Neural progenitor cell (in vitro differentiated cells): Measurements from ENCODE around the gene DEDD. TPM values are rescaled to one million over a fixed set of nuclear protein-coding genes. Genes with fewer than 3 reads are reported as not detected.

ENCODE experiments used
- DNase-seq: peaks from one replicate; pipeline ENCODE4 v3.0.0-alpha.2; 2016; ENCODE audit warnings: low spot score
- H2AFZ ChIP-seq: fragments of 200-600 bp; sonication (generic); replicated peaks from 2 replicates; pipeline ENCODE4 v1.6.1; 2016; ENCODE audit warnings: antibody characterized with exemption
- H3F3A ChIP-seq: fragments of 200-600 bp; sonication (generic); 2 replicates; pipeline ENCODE4 v1.6.1; 2016; ENCODE audit warnings: antibody characterized with exemption, low read depth
- H3K27ac ChIP-seq: fragments of 200-600 bp; sonication (generic); 2 replicates; pipeline ENCODE4 v1.5.1; 2016; ENCODE audit warnings: mild to moderate bottlenecking
- H3K27me3 ChIP-seq: fragments of 200-600 bp; sonication (generic); 2 replicates; pipeline ENCODE4 v1.6.1; 2016; ENCODE audit warnings: mild to moderate bottlenecking, moderate library complexity
- H3K36me3 ChIP-seq: fragments of 200-600 bp; sonication (generic); 2 replicates; pipeline ENCODE4 v1.5.1; 2016
- H3K4me1 ChIP-seq: fragments of 200-600 bp; sonication (generic); 2 replicates; pipeline ENCODE4 v1.6.1; 2016; ENCODE audit warnings: mixed run types
- H3K4me2 ChIP-seq: fragments of 200-600 bp; sonication (generic); 2 replicates; pipeline ENCODE4 v1.6.1; 2016
- H3K4me3 ChIP-seq: fragments of 200-600 bp; sonication (generic); 2 replicates; pipeline ENCODE4 v1.5.1; 2016
- H3K79me2 ChIP-seq: fragments of 200-600 bp; sonication (generic); 2 replicates; pipeline ENCODE4 v1.6.1; 2016; ENCODE audit warnings: low read depth
- H3K9ac ChIP-seq: fragments of 200-600 bp; sonication (generic); 2 replicates; pipeline ENCODE4 v1.6.1; 2016
- H3K9me3 ChIP-seq: fragments of 200-600 bp; sonication (generic); 2 replicates; pipeline ENCODE4 v1.5.1; 2016; ENCODE audit warnings: low read depth
- H4K20me1 ChIP-seq: fragments of 200-600 bp; sonication (generic); 2 replicates; pipeline ENCODE4 v1.6.1; 2016; ENCODE audit warnings: low read depth
- H3K27ac Mint-ChIP-seq: 3 replicates; pipeline ENCODE4 v1.8.0; 2021; ENCODE audit warnings: mixed read lengths
- H3K27me3 Mint-ChIP-seq: 2 replicates; pipeline ENCODE4 v1.8.0; 2022; ENCODE audit warnings: low read depth, mild to moderate bottlenecking, inconsistent platforms, moderate library complexity, mixed read lengths; ENCODE audit not compliant: insufficient read depth
- H3K36me3 Mint-ChIP-seq: 3 replicates; pipeline ENCODE4 v1.8.0; 2021; ENCODE audit warnings: mixed read lengths
- H3K4me1 Mint-ChIP-seq: 3 replicates; pipeline ENCODE4 v1.8.0; 2021; ENCODE audit warnings: mixed read lengths
- H3K4me3 Mint-ChIP-seq: 3 replicates; pipeline ENCODE4 v1.8.0; 2021; ENCODE audit warnings: mild to moderate bottlenecking, moderate library complexity, mixed read lengths
- H3K9me3 Mint-ChIP-seq: 3 replicates; pipeline ENCODE4 v1.8.0; 2020; ENCODE audit warnings: mixed read lengths
- EZH2 ChIP-seq: fragments of 200-600 bp; sonication (generic); IDR thresholded peaks from 2 replicates; pipeline ENCODE4 v1.6.1; 2017; ENCODE audit warnings: antibody characterized with exemption, mild to moderate bottlenecking, moderate library complexity
- EZH2phosphoT487 ChIP-seq: fragments of 200-600 bp; sonication (generic); IDR thresholded peaks from 2 replicates; pipeline ENCODE4 v1.6.1; 2017; ENCODE audit warnings: antibody characterized with exemption
- total RNA-seq: library from RNA; depleted of rRNA; stranded (reverse); fragments of >200 nt; gene quantifications from 2 replicates; pipeline ENCODE4 v1.2.3, GENCODE V29; 2015; ENCODE audit warnings: low replicate concordance
- TF ChIP-seq, protein P1 (sequence below): fragments of 200-600 bp; sonication (generic); IDR thresholded peaks from 2 replicates; pipeline ENCODE4 v1.5.1; 2017; ENCODE audit warnings: antibody characterized with exemption, mild to moderate bottlenecking

The DEDD gene
- total RNA-seq, 1 donor from 2014 or later, result 29.7 TPM

DNA sequence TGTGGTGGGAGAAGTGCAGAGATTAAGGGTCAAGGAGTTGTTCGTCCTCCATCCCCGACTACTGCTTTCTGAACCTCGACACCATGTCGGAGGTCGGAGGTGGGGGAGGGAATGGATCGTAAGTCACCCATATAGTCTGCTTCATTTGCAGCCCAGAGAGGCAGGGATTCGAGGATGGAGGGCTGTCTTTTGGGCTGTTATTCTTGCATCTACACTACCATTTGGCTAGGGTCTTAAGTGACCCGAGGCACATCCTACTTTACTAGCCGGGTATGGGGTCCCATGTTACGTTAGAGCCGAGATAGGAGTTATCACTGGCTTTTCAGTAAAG is 27.4 kb upstream of the DEDD start:
- peak overlapping the region; percentile 70 for H3K4me2 ChIP-seq
- peaks cover 22% of the 10 kb centered on the region for H3K79me2 ChIP-seq
- no peaks in the 10 kb centered on the region for H4K20me1 ChIP-seq
- H3K4me3 ChIP-seq, result peak overlapping the region; percentile 82
- no peaks in the 10 kb centered on the region for H3K27me3 ChIP-seq
- H3K9ac ChIP-seq, result peak overlapping the region; percentile 77
- Mint-ChIP-seq H3K9me3 (no peaks in the 10 kb centered on the region), H3K4me3 (peak overlapping the region; percentile 95), H3K27ac (peak overlapping the region; percentile 85), H3K4me1 (peaks cover 35% of the 10 kb centered on the region), H3K27me3 (peaks cover 7% of the 10 kb centered on the region), H3K36me3 (peaks cover 23% of the 10 kb centered on the region)
- TF ChIP-seq, protein P1, sequence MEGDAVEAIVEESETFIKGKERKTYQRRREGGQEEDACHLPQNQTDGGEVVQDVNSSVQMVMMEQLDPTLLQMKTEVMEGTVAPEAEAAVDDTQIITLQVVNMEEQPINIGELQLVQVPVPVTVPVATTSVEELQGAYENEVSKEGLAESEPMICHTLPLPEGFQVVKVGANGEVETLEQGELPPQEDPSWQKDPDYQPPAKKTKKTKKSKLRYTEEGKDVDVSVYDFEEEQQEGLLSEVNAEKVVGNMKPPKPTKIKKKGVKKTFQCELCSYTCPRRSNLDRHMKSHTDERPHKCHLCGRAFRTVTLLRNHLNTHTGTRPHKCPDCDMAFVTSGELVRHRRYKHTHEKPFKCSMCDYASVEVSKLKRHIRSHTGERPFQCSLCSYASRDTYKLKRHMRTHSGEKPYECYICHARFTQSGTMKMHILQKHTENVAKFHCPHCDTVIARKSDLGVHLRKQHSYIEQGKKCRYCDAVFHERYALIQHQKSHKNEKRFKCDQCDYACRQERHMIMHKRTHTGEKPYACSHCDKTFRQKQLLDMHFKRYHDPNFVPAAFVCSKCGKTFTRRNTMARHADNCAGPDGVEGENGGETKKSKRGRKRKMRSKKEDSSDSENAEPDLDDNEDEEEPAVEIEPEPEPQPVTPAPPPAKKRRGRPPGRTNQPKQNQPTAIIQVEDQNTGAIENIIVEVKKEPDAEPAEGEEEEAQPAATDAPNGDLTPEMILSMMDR, result no peak
- TF ChIP-seq EZH2, result no peak
- no peak for TF ChIP-seq EZH2phosphoT487
- H2AFZ ChIP-seq, result peak overlapping the region; percentile 94
- H3K36me3 ChIP-seq, result no peaks in the 10 kb centered on the region
- peaks cover 6% of the 10 kb centered on the region for H3K4me1 ChIP-seq
- H3K9me3 ChIP-seq, result no peaks in the 10 kb centered on the region
- DNase-seq, result no peak
- H3K27ac ChIP-seq, result peak overlapping the region; percentile 79
- H3F3A ChIP-seq, result peaks cover 20% of the 10 kb centered on the region

DNA sequence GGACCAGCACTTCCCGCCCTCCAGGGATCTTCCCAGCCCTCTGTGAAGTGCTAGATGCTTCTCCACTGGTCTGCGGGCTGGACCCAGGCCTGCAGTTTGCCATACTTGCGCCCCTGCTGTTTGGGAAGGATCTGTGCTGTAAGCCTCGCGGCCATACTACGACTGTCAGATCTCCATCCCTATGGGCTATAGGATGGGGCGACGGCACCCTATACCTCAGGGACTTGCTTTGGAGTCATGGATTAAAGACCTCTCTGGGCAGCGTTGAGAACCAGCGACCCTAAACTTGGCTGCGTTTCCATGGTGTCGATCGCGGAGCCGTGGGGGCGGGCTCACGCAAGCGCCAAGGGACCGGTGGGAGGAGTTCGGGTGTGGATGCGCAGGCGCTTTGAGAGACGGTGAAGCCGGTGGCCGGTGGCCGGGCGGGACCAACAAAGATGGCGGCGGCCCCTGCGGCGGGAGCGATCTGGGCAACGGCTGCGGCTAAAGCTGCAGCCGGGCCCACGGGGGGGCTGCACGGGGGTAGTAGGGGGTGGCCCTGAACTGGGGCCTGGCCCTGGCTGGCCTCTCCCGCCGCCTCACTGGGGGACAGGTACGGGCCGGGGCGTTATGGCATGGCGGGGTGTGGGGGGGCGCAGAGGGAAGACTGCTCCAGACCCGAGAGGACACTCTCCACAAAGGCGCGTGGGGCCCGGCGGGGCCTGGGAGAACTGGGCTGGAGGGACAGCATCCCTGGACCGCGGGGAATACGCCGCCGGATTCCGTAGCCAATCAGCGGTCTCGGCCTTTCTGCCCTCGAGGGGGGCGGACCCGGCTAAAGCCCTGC is 26.8 kb upstream of the DEDD start, which contains the start of gene USP21:
Gene USP21, plus strand, starts transcription at position 414 of the 826 bp plus-strand sequence. CDS start 1,141 bp downstream, outside the sequence.
- peak within 1 kb of the TSS; percentile 77 for H3K9ac ChIP-seq
- peak; percentile 97 for DNase-seq
- Mint-ChIP-seq H3K27me3 (peaks cover 7% of the 10 kb centered on the region), H3K9me3 (no peaks in the 10 kb centered on the region), H3K27ac (peak within 1 kb of the TSS; percentile 85), H3K4me3 (peak within 1 kb of the TSS; percentile 95), H3K36me3 (peaks cover 23% of the 10 kb centered on the region), H3K4me1 (peaks cover 36% of the 10 kb centered on the region)
- H3K36me3 ChIP-seq, result no peaks in the 10 kb centered on the region
- H3K4me3 ChIP-seq, result peak within 1 kb of the TSS; percentile 82
- H3F3A ChIP-seq, result peaks cover 18% of the 10 kb centered on the region
- peaks cover 27% of the 10 kb centered on the region for H3K79me2 ChIP-seq
- H3K4me1 ChIP-seq, result peaks cover 6% of the 10 kb centered on the region
- H4K20me1 ChIP-seq, result no peaks in the 10 kb centered on the region
- peak within 1 kb of the TSS; percentile 79 for H3K27ac ChIP-seq
- H2AFZ ChIP-seq, result peak within 1 kb of the TSS; percentile 94
- peak within 1 kb of the TSS; percentile 70 for H3K4me2 ChIP-seq
- no peaks in the 10 kb centered on the region for H3K27me3 ChIP-seq
- H3K9me3 ChIP-seq, result no peaks in the 10 kb centered on the region
- TF ChIP-seq EZH2phosphoT487 (no peak), EZH2 (no peak)
- TF ChIP-seq, protein P1, result peak; percentile 25

DNA sequence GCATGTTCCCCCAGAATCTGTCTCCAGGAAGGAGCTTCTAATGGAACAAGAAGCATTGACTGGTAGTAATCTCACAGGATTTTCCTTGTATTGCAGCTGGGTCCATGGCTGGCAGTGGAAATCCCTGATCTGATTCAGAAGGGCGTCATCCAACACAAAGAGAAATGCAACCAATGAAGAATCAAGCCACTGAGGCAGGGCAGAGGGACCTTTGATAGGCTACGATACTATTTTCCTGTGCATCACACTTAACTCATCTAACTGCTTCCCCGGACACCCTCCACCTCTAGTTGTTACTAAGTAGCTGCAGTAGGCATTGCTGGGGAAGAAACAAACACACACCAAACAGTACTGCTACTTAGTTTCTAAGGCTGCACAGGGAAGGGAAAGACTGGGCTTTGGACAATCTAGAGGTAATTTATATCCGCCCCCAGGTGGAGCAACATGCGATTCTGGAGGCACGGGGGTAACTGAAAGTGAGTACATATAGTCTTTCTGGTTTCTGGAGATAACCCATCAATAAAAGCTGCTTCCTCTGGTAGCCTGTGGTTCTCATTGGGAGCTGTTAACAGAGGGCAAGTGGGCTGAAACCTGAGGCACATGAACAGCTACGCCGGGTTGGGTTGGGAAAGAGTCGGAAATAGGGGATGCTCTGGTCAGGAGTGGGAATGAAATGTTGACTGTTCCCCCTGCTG is 26.0 kb upstream of the DEDD start:
- Histone ChIP-seq H3K27ac (no peak overlapping the region), H2AFZ (no peak overlapping the region), H3K36me3 (no peaks in the 10 kb centered on the region), H3K9me3 (no peaks in the 10 kb centered on the region), H4K20me1 (no peaks in the 10 kb centered on the region), H3K9ac (no peak overlapping the region), H3K4me3 (peak overlapping the region; percentile 82), H3K79me2 (peaks cover 30% of the 10 kb centered on the region), H3F3A (peaks cover 18% of the 10 kb centered on the region), H3K27me3 (no peaks in the 10 kb centered on the region), H3K4me2 (peak overlapping the region; percentile 70), H3K4me1 (peaks cover 6% of the 10 kb centered on the region)
- H3K27me3 Mint-ChIP-seq, result peaks cover 7% of the 10 kb centered on the region
- TF ChIP-seq, protein P1, result no peak
- TF ChIP-seq EZH2, result no peak
- no peak for TF ChIP-seq EZH2phosphoT487
- peak overlapping the region; percentile 95 for H3K4me3 Mint-ChIP-seq
- H3K4me1 Mint-ChIP-seq, result peaks cover 41% of the 10 kb centered on the region
- DNase-seq, result no peak
- peaks cover 18% of the 10 kb centered on the region for H3K36me3 Mint-ChIP-seq
- H3K27ac Mint-ChIP-seq, result peak overlapping the region; percentile 79
- H3K9me3 Mint-ChIP-seq, result no peaks in the 10 kb centered on the region
